WTC11 (cell line): Measurements from ENCODE around the gene ORC4. TPM values are rescaled to one million over a fixed set of nuclear protein-coding genes. Genes with fewer than 3 reads are reported as not detected.

Source experiments
- ATAC-seq: fragments of 200-7000 bp; cut with Tn5 transposase; 2 replicates; pipeline ENCODE4 v1.10.0; 2021; ENCODE audit warnings: mild to moderate bottlenecking, moderate library complexity
- CTCF ChIA-PET: fragments of 300-600 bp; sonication (Branson Sonifier 250); formaldehyde crosslinking; loops from one replicate; lab custom pipeline; 2021; ENCODE audit warnings: antibody characterized with exemption; lab: Charles Lee
- POLR2A ChIA-PET: fragments of 350-600 bp; sonication (Branson Sonifier 250); formaldehyde crosslinking; loops from one replicate; lab custom pipeline; 2021; ENCODE audit warnings: antibody characterized with exemption; lab: Charles Lee
- DNase-seq: peaks from one replicate; pipeline ENCODE4 v3.0.0; 2021; ENCODE audit warnings: low spot score
- H3K27ac Mint-ChIP-seq: 2 replicates; pipeline ENCODE4 v1.8.0; 2021; ENCODE audit warnings: mixed read lengths
- H3K27me3 Mint-ChIP-seq: 2 replicates; pipeline ENCODE4 v1.8.0; 2021; ENCODE audit warnings: low read depth, mild to moderate bottlenecking, moderate library complexity, mixed read lengths
- H3K36me3 Mint-ChIP-seq: 2 replicates; pipeline ENCODE4 v1.8.0; 2021; ENCODE audit warnings: mixed read lengths
- H3K4me1 Mint-ChIP-seq: 2 replicates; pipeline ENCODE4 v1.8.0; 2022; ENCODE audit warnings: mixed read lengths
- H3K4me3 Mint-ChIP-seq: 2 replicates; pipeline ENCODE4 v1.8.0; 2021; ENCODE audit warnings: mild to moderate bottlenecking, moderate library complexity, mixed read lengths
- H3K9me3 Mint-ChIP-seq: 2 replicates; pipeline ENCODE4 v1.8.0; 2021; ENCODE audit warnings: mixed read lengths
- FOXP1 ChIP-seq: sonication (generic); formaldehyde crosslinking; IDR thresholded peaks from 2 replicates; pipeline ENCODE4 v1.8.0; 2022; ENCODE audit warnings: missing genetic modification reagents, mild to moderate bottlenecking, moderate library complexity, borderline replicate concordance
- GABPB1 ChIP-seq: sonication (generic); formaldehyde crosslinking; IDR thresholded peaks from 2 replicates; pipeline ENCODE4 v1.8.1; 2023; ENCODE audit warnings: mild to moderate bottlenecking, missing genetic modification reagents
- GRHL2 ChIP-seq: fragments of 250-450 bp; sonication (Bioruptor Pico); IDR thresholded peaks from 2 replicates; pipeline ENCODE4 v1.8.0; 2022; ENCODE audit warnings: mild to moderate bottlenecking, moderate library complexity; ENCODE audit not compliant: insufficient replicate concordance, severe bottlenecking
- GTF2I ChIP-seq: fragments of 250-450 bp; sonication (Bioruptor Pico); conservative IDR thresholded peaks from 2 replicates; pipeline ENCODE4 v1.4.0; 2021; ENCODE audit warnings: mild to moderate bottlenecking
- IRF1 ChIP-seq: sonication (generic); formaldehyde crosslinking; IDR thresholded peaks from 2 replicates; pipeline ENCODE4 v1.8.0; 2023; ENCODE audit warnings: missing genetic modification reagents
- KAT7 ChIP-seq: sonication (generic); formaldehyde crosslinking; IDR thresholded peaks from 2 replicates; pipeline ENCODE4 v1.8.1; 2023; ENCODE audit warnings: missing genetic modification reagents, mild to moderate bottlenecking, borderline replicate concordance
- MAX ChIP-seq: sonication (generic); formaldehyde crosslinking; IDR thresholded peaks from 2 replicates; pipeline ENCODE4 v1.8.0; 2022; ENCODE audit warnings: mild to moderate bottlenecking, missing genetic modification reagents
- MXD4 ChIP-seq: fragments of 250-450 bp; sonication (Bioruptor Pico); IDR thresholded peaks from 2 replicates; pipeline ENCODE4 v1.8.0; 2021; ENCODE audit warnings: mild to moderate bottlenecking, moderate library complexity, borderline replicate concordance
- NFATC4 ChIP-seq: fragments of 250-450 bp; sonication (Bioruptor Pico); IDR thresholded peaks from 2 replicates; pipeline ENCODE4 v1.9.0; 2021; ENCODE audit warnings: mild to moderate bottlenecking
- NR2C2 ChIP-seq: sonication (generic); formaldehyde crosslinking; IDR thresholded peaks from 2 replicates; pipeline ENCODE4 v1.8.0; 2022; ENCODE audit warnings: mild to moderate bottlenecking, missing genetic modification reagents
- PREB ChIP-seq: sonication (generic); formaldehyde crosslinking; IDR thresholded peaks from 2 replicates; pipeline ENCODE4 v1.8.1; 2022; ENCODE audit warnings: mild to moderate bottlenecking, missing genetic modification reagents, moderate library complexity, borderline replicate concordance
- RORB ChIP-seq: fragments of 250-450 bp; sonication (Bioruptor Pico); IDR thresholded peaks from 2 replicates; pipeline ENCODE4 v1.9.0; 2021; ENCODE audit warnings: mild to moderate bottlenecking
- SMAD3 ChIP-seq: sonication (generic); formaldehyde crosslinking; IDR thresholded peaks from 2 replicates; pipeline ENCODE4 v1.8.0; 2022; ENCODE audit warnings: missing genetic modification reagents, mild to moderate bottlenecking, borderline replicate concordance
- SOX15 ChIP-seq: fragments of 250-450 bp; sonication (Bioruptor Pico); IDR thresholded peaks from 2 replicates; pipeline ENCODE4 v1.9.0; 2021; ENCODE audit warnings: mild to moderate bottlenecking
- TP53 ChIP-seq: sonication (generic); formaldehyde crosslinking; IDR thresholded peaks from 2 replicates; pipeline ENCODE4 v1.8.1; 2023; ENCODE audit warnings: mild to moderate bottlenecking, missing genetic modification reagents
- ZBTB21 ChIP-seq: sonication (generic); formaldehyde crosslinking; IDR thresholded peaks from 2 replicates; pipeline ENCODE4 v1.8.1; 2023; ENCODE audit warnings: mild to moderate bottlenecking, missing genetic modification reagents, borderline replicate concordance
- ZNF121 ChIP-seq: sonication (generic); formaldehyde crosslinking; IDR thresholded peaks from 2 replicates; pipeline ENCODE4 v1.8.0; 2023; ENCODE audit warnings: missing genetic modification reagents
- ZNF232 ChIP-seq: sonication (generic); formaldehyde crosslinking; IDR thresholded peaks from 2 replicates; pipeline ENCODE4 v1.8.0; 2022; ENCODE audit warnings: mild to moderate bottlenecking, missing genetic modification reagents
- ZNF396 ChIP-seq: fragments of 250-450 bp; sonication (Bioruptor Pico); IDR thresholded peaks from 2 replicates; pipeline ENCODE4 v1.8.0; 2021; ENCODE audit warnings: mild to moderate bottlenecking, moderate library complexity, borderline replicate concordance
- ZNF425 ChIP-seq: fragments of 250-450 bp; sonication (Bioruptor Pico); conservative IDR thresholded peaks from 2 replicates; pipeline ENCODE4 v1.9.0; 2021; ENCODE audit warnings: mild to moderate bottlenecking
- ZNF512 ChIP-seq: sonication (generic); formaldehyde crosslinking; IDR thresholded peaks from 2 replicates; pipeline ENCODE4 v1.8.1; 2022; ENCODE audit warnings: missing genetic modification reagents, borderline replicate concordance
- total RNA-seq: library from RNA; stranded (reverse); gene quantifications from 3 replicates; pipeline ENCODE4 v1.2.3, GENCODE V29; 2021
- TF ChIP-seq, protein P1 (sequence below): fragments of 250-450 bp; sonication (Bioruptor Pico); IDR thresholded peaks from 2 replicates; pipeline ENCODE4 v1.9.0; 2021; ENCODE audit warnings: moderate library complexity, mild to moderate bottlenecking, inconsistent platforms, borderline replicate concordance

ORC4 gene
- total RNA-seq, 1 experiment from 2014 or later, result 57.9 TPM

- TF ChIP-seq ZNF425 (CRISPR knock-in tag) (no peak), FOXP1 (no peak), MAX (CRISPR knock-in tag) (no peak), TP53 (no peak), ZNF232 (no peak)
- TF ChIP-seq, protein P1, sequence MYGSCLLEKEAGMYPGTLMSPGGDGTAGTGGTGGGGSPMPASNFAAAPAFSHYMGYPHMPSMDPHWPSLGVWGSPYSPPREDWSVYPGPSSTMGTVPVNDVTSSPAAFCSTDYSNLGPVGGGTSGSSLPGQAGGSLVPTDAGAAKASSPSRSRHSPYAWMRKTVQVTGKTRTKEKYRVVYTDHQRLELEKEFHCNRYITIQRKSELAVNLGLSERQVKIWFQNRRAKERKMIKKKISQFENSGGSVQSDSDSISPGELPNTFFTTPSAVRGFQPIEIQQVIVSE (CRISPR knock-in tag), result no peak
Measured at GRCh38 chr2:147934881-147935620, 85.5 kb downstream of the ORC4 start (continued).

DNA sequence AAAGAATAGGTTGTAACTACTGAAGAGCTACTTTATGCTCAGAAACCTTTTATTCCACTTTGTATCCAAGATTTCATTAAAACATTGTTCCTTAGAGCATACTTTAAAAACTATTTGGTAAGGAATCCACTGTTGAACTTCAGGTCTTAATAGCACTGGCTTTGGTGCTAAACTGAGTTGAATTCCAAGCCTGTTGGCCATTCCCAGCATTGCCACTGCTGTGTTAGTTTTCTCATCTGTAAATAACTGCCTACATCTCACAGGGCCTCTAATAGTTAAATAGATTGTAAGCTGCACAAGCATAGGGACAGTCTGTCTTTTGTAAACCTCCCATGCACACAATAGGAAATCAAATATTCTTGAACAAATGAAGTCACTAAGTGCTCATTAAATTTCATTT lies 86.6 kb downstream of the ORC4 start:
- POLR2A ChIA-PET, result no interaction called here
- Mint-ChIP-seq H3K27ac (no peak overlapping the region), H3K4me3 (no peak overlapping the region), H3K27me3 (no peaks in the 10 kb centered on the region), H3K36me3 (peaks cover 27% of the 10 kb centered on the region), H3K9me3 (no peaks in the 10 kb centered on the region), H3K4me1 (peaks cover 9% of the 10 kb centered on the region; the same call in 1 of the 2 replicates)
- no peak for DNase-seq
- TF ChIP-seq SOX15, result no peak
- no peak for TF ChIP-seq PREB (CRISPR knock-in tag)
- TF ChIP-seq GTF2I, result no peak
- TF ChIP-seq IRF1 (CRISPR knock-in tag), result no peak
- no peak for TF ChIP-seq ZBTB21 (CRISPR knock-in tag)
- TF ChIP-seq FOXP1, result no peak
- TF ChIP-seq SMAD3 (CRISPR knock-in tag), result no peak
- no peak for TF ChIP-seq MXD4 (CRISPR knock-in tag)
- no peak for TF ChIP-seq NR2C2 (CRISPR knock-in tag)
- TF ChIP-seq ZNF512, result no peak
- TF ChIP-seq RORB, result no peak
- TF ChIP-seq ZNF396, result no peak
- no peak for TF ChIP-seq KAT7 (CRISPR knock-in tag)
- TF ChIP-seq GRHL2 (CRISPR knock-in tag), result no peak
- TF ChIP-seq ZNF425 (CRISPR knock-in tag), result no peak
- TF ChIP-seq NFATC4, result no peak
- TF ChIP-seq GABPB1 (CRISPR knock-in tag), result no peak
- no peak for TF ChIP-seq TP53
- TF ChIP-seq ZNF121, result no peak
- CTCF ChIA-PET, result interaction anchor here (1.8 kb wide), 1 partner anchor 575 kb away, joined by 8 read pairs; no protein-coding TSS in a partner anchor
- peak; percentile 47 for ATAC-seq
